Body of pancreas (tissue), 4 donors: ENCODE data around the gene PPTC7.

ENCODE experiments used
- POLR2A ChIP-seq, 3 donors: fragments of 450-650 bp; IDR thresholded peaks; one replicate each; pipeline ENCODE4 v1.6.1; 2016; ENCODE audit warnings: antibody characterized with exemption in 3 of 3, mild to moderate bottlenecking in 2 of 3
- TF ChIP-seq, protein P1 (sequence below), 7 experiments: fragments of 450-650 bp in 4 of 7; fragments of 200-600 bp in 3 of 7; sonication (generic) in 3 of 7; IDR thresholded peaks; one replicate each; pipeline ENCODE4 v1.5.1; 2016 to 2019; ENCODE audit warnings: antibody characterized with exemption in 7 of 7

DNA sequence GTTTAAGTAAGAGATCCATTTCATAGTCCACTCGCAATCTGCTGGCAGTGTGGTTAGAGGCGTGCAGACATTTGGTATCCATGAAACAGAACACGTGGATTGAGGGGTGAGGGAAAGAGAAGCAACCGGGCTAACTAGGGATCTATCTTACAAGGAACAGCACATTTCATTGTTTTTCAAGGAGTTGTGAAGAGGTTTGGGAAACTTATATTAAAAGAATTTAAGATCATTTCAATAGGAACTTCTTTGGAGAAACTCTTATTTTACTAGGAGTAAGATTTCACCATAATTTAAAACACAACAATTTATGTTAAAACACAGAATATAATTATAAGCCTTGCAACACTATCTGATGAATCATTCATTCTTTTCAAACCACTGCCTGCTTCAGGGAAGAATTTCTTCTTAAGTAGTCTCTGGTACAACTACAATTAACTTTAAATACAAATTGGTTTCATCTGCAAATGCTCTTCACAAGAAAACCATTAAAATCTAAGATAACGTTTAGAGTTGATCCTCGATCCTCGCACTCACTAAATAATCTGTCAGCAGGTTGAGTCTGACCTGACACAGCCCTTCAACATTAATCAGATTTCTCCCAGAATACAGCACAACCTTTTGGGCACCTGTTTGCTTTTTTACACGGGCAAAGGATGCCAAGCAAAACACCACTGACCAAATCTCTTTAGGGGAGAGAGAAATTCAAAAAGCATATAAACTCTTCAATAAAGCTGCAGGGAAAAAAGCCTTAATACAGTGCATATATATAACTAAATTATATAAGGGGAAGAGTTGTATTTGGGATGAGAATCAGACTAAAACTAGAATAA, 27.3 kb downstream of the PPTC7 start:
- TF ChIP-seq POLR2A (IDR thresholded peaks at IDR 0.05), result no peak
- TF ChIP-seq, protein P1, sequence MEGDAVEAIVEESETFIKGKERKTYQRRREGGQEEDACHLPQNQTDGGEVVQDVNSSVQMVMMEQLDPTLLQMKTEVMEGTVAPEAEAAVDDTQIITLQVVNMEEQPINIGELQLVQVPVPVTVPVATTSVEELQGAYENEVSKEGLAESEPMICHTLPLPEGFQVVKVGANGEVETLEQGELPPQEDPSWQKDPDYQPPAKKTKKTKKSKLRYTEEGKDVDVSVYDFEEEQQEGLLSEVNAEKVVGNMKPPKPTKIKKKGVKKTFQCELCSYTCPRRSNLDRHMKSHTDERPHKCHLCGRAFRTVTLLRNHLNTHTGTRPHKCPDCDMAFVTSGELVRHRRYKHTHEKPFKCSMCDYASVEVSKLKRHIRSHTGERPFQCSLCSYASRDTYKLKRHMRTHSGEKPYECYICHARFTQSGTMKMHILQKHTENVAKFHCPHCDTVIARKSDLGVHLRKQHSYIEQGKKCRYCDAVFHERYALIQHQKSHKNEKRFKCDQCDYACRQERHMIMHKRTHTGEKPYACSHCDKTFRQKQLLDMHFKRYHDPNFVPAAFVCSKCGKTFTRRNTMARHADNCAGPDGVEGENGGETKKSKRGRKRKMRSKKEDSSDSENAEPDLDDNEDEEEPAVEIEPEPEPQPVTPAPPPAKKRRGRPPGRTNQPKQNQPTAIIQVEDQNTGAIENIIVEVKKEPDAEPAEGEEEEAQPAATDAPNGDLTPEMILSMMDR (IDR thresholded peaks at IDR 0.05), result no peak
